ENCODE measurements around the gene SLC37A1.

SLC37A1 gene

DNA sequence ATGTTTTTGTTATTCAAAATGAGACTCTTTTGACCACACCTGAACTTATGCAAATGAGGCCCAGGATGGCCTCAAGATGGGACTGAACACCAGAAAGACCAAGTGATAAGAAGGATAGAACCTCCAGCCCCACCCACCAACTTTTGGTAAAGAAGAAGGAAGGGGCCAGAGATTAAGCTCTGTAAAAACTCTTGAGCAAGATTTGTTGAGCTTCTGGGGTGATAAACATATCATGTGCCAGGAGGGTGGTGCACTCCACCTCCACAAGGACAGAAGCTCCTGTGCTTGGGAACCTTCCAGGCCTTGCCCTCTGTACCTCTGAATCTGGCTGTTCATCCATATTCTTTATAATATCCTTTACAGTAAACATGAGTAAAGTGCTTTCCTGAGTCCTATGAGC lies 22.9 kb upstream of the SLC37A1 start:
- TF ChIP-seq, protein P1, sequence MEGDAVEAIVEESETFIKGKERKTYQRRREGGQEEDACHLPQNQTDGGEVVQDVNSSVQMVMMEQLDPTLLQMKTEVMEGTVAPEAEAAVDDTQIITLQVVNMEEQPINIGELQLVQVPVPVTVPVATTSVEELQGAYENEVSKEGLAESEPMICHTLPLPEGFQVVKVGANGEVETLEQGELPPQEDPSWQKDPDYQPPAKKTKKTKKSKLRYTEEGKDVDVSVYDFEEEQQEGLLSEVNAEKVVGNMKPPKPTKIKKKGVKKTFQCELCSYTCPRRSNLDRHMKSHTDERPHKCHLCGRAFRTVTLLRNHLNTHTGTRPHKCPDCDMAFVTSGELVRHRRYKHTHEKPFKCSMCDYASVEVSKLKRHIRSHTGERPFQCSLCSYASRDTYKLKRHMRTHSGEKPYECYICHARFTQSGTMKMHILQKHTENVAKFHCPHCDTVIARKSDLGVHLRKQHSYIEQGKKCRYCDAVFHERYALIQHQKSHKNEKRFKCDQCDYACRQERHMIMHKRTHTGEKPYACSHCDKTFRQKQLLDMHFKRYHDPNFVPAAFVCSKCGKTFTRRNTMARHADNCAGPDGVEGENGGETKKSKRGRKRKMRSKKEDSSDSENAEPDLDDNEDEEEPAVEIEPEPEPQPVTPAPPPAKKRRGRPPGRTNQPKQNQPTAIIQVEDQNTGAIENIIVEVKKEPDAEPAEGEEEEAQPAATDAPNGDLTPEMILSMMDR (IDR thresholded peaks at IDR 0.05; ENCODE audit: low read length, missing control alignments) = no peak
- no peak for DNase-seq (ENCODE audit: low read depth)
- no peak overlapping the region for H3K4me3 ChIP-seq (replicated peaks; ENCODE audit: low read depth, low read length)

GRCh38 chr21:42491328-42491727 lies 22.3 kb upstream of the SLC37A1 start:
- TF ChIP-seq, protein P1 (IDR thresholded peaks at IDR 0.05; ENCODE audit: low read length, missing control alignments) = no peak
- no peak for DNase-seq (ENCODE audit: low read depth)
- no peak overlapping the region for H3K4me3 ChIP-seq (replicated peaks; ENCODE audit: low read depth, low read length)

- TF ChIP-seq, protein P1 (IDR thresholded peaks at IDR 0.05; ENCODE audit: low read length, missing control alignments) = no peak
These were observed 21.5 kb upstream of the SLC37A1 start for GRCh38 chr21:42492201-42492600.

GRCh38 chr21:42493109-42494060 lies 20.3 kb upstream of the SLC37A1 start:
- TF ChIP-seq, protein P1 (IDR thresholded peaks at IDR 0.05; ENCODE audit: low read length, missing control alignments) = no peak
- DNase-seq (ENCODE audit: low read depth) = no peak
- H3K4me3 ChIP-seq (replicated peaks; ENCODE audit: low read depth, low read length) = no peak overlapping the region

More at GRCh38 chr21:42492201-42492600, 21.5 kb upstream of the SLC37A1 start:
- DNase-seq (ENCODE audit: low read depth) = no peak
- H3K4me3 ChIP-seq (replicated peaks; ENCODE audit: low read depth, low read length) = no peak overlapping the region

- no peak overlapping the region for H3K4me3 ChIP-seq (replicated peaks; ENCODE audit: low read depth, low read length)
- TF ChIP-seq, protein P1 (IDR thresholded peaks at IDR 0.05; ENCODE audit: low read length, missing control alignments) = no peak
These were observed 18.6 kb upstream of the SLC37A1 start for GRCh38 chr21:42495027-42495426.

GRCh38 chr21:42495765-42496119 lies 17.9 kb upstream of the SLC37A1 start:
- peak; percentile 27 for DNase-seq (ENCODE audit: low read depth)
- peak overlapping the region; percentile 72 for H3K4me3 ChIP-seq (replicated peaks; ENCODE audit: low read depth, low read length)
- TF ChIP-seq, protein P1 (IDR thresholded peaks at IDR 0.05; ENCODE audit: low read length, missing control alignments) = no peak

More at GRCh38 chr21:42495027-42495426, 18.6 kb upstream of the SLC37A1 start:
- DNase-seq (ENCODE audit: low read depth) = no peak

Measured in fibroblast of pulmonary artery (primary cell).